GM18517 (cell line): ENCODE results near the gene CDC14B.
"Not testable (repeated sequence)": the region's sequence is repeated elsewhere in the genome, so short reads cannot be mapped to it uniquely, and the experiment has no call there.

Experiments used
- ATAC-seq: cut with Tn5 transposase; IDR thresholded peaks from one replicate; pipeline ENCODE4 v1.9.1; 2021; ENCODE audit warnings: mild to moderate bottlenecking, moderate library complexity; ENCODE audit not compliant: unreplicated experiment

CDC14B gene

DNA sequence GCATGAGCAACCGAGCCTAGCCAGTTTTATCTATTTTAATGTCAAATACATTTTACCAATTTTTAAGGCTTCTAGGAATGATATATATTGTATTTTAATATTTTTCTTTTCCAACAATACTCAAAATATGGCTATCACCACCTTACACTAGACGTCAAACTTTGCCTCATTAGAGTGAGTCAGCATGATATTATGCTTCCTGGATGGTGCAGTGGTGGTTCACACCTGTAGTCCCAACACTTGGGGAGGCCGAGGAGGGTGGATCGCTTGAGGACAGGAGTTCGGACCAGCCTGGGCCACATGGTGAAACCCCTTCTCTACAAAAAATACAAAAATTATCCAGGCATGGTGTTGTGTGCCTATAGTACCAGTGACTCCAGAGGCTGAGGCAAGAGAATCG is 7.3 kb upstream of the CDC14B start:
- ATAC-seq, result no peak

DNA sequence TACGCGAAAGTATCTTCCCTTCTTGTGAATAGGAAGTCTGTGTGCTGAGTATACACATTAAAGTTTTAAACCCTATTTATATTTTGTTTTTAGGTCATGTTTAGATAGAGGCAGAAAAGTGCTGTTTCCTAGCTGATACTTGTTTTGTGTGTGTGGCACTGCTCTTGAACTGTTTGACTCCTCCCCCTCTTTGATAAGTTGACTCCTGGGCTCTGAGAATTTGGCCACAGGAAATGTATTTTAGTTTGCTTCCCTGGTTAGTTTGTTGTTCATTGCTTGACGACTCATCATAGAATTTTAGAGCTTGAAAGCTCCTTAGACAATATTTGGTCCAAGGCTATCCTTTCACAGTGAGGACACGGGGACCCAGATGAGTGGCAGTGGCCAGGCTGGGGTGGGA is 2.0 kb upstream of the CDC14B start:
- ATAC-seq, result no peak

GRCh38 chr9:96620832-96621269 is 1.2 kb upstream of the CDC14B start:
- ATAC-seq, result no peak

DNA sequence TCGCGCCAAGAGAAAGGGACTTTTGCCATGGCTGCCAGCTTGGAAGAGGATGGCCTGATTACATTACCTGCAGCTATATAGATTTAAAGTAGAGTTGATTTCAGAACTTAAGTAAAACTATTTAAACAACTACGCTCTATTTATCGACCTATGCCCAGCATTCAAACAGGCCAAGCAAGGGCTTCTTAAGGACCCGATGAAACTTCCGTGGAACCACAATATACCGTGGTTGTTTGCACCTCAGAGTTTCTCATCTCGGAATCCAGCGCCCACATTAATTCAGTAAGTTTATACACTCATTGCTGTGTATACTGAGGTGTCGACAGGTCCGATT is 505 bp upstream of the CDC14B start:
- ATAC-seq, result no peak

DNA sequence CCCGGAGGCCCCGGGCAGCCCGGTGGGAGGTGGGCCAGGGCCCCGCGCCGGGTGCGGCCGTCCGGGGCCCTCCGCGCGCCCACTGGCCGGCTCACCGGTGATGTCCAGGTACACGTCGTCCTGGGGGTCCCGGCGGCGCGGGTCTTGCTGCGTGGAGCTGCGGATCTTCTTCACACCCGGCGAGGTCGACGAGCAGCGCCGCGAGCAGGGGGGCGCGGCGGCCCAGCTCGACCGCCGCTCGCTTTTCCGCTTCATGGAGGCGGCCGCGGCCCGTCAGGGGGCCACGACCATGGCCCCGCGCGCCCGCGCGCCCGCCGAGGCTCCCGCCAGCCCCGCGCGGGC is 548 bp downstream of the CDC14B start:
- ATAC-seq, result no peak

DNA sequence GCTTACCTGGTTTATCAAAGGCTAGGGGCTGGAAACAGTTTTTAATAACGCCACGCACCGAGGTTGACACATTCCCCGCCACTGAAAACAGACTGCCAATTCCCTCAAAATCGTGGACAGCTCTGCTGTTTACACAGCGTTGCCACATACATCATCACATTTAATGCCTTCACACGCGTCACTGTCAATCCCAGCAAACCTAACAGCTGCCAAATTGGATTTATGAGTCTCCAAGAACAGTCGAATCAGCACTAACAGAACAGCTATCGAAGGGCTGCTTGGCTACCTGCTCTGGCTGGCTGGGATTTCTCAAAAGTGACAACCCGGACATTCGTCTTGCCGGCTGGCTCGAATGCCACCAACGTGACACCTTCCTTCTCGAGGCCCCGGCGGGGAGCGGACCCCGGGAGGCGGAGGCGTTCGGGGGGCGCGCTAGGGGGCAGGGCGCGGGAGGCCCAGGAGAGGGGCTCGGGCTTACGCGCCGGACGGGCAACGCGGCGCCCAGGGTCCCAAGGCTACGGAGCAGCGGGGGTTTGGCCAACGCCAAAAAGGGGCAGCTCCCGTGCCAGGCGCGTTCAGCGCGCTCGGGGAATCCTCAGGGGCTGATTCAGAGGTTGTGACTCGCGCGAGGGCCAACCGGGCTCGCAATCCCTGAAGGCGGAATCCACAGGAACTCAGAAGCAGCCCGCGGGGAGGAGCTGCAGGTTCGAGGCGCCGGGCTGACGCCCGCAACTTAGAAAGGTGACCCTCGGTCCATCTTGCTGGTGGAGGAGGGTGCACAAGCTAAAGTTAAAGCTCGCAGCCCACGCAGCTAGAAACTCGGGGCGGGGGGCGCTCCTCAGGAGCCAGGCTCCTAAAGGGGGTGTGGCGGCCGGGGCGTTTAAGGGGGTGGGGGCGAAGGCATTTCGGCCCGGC is 1.2 kb downstream of the CDC14B start:
- ATAC-seq, result no peak

GRCh38 chr9:96617439-96618185 is 2.0 kb downstream of the CDC14B start:
- no peak for ATAC-seq

GRCh38 chr9:96616817-96617438 is 2.7 kb downstream of the CDC14B start:
- ATAC-seq, result no peak

DNA sequence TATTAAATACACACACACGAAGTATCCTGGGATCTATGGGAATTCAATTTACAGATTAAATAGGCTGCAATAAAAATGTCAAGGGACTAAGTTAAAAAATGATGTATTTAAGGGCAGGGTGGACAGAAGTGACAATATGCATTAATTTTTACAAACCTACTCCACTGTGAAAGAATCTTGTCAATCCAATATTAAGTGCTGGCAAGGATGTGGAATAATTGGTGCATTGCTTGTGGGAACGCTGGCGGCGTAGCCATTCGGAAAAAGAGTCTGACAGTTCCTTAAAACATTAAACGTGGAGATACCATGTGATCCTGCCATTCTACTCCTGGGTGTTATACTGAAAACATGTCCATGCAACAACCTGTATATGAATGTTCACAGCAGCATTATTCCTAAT is 4.2 kb downstream of the CDC14B start:
- no peak for ATAC-seq

DNA sequence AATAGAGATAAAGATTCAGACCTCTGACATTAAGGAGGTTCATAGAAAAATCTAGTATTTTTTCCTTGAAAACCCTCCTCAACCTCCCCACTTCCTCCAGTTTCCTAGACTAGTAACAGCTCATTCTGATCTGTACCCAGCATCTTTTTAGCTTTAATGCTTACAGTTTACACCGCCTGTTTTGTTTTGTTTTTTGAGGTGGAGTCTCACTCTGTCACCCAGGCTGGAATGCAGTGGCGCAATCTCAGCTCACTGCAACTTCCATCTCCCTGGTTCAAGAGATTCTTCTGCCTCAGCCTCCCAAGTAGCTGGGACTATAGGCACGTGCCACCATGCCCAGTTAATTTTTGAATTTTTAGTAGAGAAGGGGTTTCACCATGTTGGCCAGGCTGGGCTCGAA is 5.0 kb downstream of the CDC14B start:
- not testable (repeated sequence) for ATAC-seq

DNA sequence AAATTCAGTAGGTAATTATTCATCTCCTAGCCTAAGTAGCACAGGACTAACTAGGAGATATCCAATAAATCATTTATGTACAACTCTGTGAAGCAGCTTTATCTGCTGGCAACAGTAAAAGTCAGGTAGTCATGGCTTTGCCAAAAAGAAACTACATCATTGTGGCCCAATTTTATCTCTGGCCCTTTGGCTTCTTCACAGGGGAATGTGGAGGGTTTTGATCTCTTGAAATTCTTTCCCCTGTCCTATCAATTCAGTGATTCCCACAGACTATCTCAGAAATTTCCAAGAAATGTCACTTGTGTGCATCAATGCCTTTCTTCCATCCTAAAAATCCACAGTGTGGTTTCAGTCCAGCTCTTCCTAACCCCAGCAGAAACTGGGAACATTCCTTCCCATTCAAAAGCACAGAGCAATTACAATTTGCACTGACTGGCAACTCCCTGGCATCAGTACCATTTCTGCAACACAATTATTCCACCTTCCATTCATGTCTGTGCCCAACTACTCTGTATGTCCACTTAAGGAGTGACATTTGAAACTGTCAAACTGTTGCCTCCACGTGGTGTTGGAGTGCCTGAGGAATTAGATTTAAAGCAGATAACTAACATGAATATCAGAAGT is 6.6 kb downstream of the CDC14B start:
- ATAC-seq, result no peak

GRCh38 chr9:96612105-96612965 is 7.3 kb downstream of the CDC14B start:
- ATAC-seq, result no peak

DNA sequence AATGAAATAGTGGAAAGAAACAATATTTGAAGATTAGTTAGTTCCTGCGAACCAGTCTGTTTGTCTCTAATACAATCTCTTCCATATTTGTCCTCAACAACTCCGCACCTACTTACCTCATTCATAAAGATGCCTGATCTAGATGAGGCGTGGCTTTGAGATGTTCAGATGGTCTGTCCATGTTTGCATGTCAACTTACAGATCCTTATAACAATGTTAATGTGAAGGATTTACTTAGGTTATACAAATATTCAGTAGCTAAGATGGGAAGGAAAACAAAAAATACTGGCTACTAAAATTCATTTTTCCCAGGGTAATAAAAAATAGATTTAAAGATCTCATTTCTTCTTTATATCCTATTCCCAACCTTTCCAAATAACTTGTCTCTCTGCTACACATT is 8.3 kb downstream of the CDC14B start:
- ATAC-seq, result no peak

- ATAC-seq, result no peak
Observed at GRCh38 chr9:96609732-96610131, 9.9 kb downstream of the CDC14B start.

DNA sequence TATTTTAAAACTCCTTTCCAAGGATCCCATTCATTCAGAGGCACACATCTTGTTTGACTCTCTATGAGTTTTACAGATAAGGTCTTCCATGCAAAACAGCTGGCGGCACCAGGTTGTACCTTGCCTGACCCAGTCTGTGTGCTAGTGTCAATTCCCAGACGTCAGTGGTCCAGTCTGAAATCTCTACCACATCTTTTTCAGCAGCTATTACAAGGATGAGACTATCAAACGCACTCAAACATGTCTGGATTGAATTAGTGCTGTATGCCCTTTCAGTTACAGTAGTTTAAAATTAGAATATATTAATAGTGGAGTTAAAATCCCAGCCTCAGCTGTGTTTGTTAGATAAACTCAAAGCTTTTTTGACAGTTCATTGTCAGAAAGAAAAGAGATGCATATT is 11.7 kb downstream of the CDC14B start:
- ATAC-seq, result no peak

GRCh38 chr9:96605328-96605727 is 14.3 kb downstream of the CDC14B start:
- no peak for ATAC-seq

- ATAC-seq, result no peak
Observed at GRCh38 chr9:96604004-96604319, 15.7 kb downstream of the CDC14B start.

DNA sequence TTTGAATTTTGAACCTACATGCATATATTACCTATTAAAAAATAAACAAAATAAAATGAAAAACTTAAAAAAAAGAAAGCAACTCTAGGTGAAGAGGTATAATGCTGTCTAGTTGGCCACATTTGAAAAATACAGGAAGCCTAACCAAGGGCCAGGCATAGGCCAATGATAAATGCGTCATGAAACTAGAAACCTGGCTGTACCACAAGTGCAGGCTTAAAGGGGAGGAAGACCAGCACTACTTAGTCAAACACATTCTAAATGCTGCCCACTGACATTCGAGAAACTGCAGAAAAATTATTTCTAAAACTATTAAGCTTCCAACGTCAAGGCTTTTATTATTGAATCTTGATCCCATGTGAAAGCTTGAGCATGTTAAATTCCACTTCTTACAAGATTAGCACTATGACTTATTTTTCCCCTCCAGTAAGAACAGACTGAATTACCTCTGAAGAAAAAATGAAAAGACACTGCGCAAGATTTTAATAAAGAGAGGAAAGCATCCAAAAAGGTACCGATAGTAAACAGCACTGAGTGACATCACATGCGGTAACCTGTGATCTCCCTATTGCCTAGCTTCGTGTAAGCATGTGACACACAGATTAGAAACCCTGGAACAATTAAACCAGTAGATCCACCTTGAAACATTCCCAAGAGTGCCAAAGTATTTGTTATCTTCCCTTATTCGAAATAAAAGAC is 16.2 kb downstream of the CDC14B start:
- ATAC-seq, result no peak

DNA sequence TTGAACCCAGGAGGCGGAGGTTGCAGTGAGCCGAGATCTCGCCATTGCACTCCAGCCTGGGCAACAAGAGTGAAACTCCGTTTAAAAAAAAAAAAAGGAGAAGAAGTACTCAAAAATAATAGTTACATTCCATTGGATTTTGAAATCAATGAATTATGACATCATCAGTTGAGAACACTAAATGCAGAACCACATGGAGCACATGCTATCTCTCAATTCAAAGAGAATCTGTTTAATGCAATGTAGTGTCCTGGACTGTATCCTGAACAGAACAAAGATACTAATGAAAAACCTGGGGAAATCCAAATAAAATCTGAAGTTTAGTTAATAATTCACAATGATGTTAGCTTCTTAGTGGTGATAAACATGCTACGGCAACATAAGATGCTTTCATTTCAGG is 20.3 kb downstream of the CDC14B start:
- no peak for ATAC-seq

DNA sequence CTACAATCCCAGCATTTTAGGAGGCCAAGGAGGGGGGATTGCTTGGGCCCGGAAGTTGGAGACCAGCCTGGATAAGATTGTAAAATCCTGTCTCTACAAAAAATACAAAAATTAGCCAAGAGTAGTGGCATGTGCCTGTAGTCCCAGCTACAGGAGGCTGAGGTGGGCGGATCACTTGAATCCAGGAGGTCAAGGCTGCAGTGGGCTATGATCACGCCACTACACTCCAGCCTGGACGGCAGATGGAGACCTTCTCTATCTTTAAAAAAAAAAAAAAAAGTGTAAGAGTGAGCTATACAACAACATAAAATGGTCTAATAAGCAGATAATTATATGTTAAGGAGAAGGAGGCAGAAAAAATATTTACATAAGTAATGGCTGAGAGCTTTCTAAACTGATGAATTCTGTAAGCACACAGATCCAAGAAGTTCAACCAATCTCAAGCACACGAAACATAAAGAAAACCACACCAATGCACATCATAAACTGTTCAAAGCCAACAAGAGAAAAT is 23.0 kb downstream of the CDC14B start:
- ATAC-seq, result no peak
